HG02623 (cell line): ENCODE data around the gene DDX41.
"Not testable (repeated sequence)": the region's sequence is repeated elsewhere in the genome, so short reads cannot be mapped to it uniquely, and the experiment has no call there.

ENCODE experiments used
- ATAC-seq: cut with Tn5 transposase; IDR thresholded peaks from one replicate; pipeline ENCODE4 v1.9.1; 2021; ENCODE audit warnings: moderate library complexity; ENCODE audit not compliant: unreplicated experiment

Gene DDX41

DNA sequence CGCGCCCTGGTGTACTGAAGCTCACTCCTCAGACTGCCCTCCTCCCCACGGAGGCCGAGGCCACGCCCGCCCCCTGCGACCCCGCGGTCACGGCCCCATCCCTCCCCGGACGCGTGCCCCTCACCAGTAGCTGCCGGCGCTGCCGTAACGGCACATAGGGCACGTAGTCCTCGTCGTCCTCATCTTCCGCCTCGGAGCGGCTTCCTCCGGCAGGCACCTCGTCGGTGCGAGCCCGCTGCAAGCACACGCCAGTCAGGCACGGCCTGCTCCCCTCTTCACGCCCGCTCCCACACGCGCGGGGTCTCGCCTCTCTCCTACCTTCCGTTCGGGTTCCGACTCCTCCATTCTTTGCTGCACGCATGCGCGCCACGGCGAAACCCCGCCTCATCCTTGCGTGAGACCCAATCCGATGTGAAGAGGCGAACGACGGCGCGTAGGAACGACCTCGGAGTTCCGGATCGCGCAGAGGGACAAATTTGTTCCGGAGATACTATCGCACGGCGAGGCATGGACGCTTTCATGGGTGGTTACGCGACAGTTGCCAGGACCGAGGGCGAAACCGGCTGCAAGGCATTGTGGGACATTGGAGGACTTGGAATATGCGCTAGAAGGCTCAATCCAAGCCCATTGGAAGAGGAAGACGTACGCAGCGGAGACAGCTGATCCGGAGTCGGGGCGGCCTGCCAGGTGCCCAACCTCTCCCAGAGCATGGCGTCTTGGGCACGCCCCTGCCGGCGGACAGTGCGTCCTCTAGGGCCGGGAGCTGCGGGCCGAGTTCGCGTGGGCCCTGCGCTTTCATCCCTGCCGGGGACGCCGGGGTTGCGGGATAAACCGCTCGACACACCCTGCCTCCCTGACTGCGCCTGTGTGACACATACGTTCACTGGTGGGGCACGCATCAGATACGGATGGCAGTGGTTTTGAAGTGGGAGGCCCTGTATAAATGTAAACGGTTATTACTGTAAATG, at the start of gene DDX41:
Gene DDX41, minus strand, starts transcription at position 361 of the 968 bp plus-strand sequence. Its CDS starts 16 bp downstream, at position 345.
- peak; percentile 80 for ATAC-seq

DNA sequence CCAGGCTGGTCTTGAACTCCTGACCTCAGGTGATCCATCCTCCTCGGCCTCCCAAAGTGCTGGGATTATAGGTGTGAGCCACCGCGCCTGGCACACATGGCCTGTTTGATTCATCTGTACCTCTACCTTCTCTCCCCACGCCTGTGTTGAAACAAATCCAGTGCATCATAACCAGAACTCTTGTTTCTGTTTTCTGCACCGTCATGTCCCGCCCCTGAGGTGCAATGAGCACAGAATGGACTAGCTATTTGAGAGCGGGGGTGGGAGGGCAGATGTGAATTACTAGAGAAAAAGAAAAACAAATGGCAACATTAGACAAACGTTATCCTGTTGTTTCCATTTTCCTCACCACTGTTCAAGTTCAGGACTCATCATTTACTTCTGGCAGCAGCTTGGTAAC, 48.3 kb upstream of the DDX41 start:
- no peak for ATAC-seq

DNA sequence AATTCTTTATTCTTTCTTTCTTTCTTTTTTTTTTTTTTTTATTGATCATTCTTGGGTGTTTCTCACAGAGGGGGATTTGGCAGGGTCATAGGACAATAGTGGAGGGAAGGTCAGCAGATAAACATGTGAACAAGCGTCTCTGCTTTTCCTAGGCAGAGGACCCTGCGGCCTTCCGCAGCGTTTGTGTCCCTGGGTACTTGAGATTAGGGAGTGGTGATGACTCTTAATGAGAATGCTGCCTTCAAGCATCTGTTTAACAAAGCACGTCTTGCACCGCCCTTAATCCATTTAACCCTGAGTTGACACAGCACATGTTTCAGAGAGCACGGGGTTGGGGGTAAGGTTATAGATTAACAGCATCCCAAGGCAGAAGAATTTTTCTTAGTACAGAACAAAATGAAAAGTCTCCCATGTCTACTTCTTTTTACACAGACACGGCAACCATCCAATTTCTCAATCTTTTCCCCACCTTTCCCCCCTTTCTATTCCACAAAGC, 42.7 kb upstream of the DDX41 start:
- ATAC-seq = not testable (repeated sequence)

DNA sequence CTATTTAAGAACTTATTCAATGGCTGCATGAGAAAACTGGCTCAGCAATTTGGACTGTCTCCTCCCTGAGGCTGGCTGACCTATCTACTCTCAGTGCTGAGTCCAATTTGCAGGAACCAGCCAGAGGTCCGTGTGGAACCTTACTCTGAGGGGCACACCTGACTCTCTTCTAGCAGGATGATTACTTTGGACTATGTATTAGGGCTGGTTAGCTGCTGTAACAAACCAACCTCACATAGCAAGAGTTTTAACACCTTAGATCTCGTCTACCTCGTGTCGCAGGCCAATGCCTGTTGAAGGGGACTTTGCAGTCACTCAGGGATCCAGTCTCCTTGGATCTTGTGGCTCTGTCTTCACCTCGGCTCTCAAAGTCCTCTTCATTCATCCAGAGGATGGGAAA, 41.0 kb upstream of the DDX41 start:
- ATAC-seq = no peak

DNA sequence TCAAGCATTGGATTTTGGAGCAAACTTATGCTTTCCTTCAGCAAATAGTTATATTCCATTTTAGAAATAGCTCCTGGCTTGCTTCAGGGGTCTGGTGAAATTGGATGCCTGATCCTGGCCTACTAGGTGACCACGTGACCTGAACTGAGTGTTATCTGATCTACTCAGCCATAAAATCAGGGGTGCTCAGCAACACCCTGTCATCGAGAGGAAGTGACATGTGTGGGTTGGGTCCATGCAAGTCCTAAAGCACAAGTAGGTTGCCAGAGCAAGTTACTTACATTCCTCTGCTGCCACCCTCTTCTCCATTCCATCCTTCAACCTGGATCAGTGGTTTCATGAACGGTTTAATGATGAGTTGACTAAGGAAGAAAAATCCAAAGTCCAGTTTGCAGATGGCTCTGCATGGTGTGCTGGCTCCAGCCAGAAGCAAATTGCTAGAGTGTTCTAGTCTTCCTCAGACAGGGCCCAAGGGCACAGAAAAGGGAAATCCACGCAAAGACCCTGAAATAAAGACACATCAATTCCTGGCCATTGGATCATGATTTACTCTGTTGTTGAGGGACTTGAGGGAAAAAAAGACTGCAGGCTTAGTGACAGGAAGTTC, 40.4 kb upstream of the DDX41 start:
- no peak for ATAC-seq

DNA sequence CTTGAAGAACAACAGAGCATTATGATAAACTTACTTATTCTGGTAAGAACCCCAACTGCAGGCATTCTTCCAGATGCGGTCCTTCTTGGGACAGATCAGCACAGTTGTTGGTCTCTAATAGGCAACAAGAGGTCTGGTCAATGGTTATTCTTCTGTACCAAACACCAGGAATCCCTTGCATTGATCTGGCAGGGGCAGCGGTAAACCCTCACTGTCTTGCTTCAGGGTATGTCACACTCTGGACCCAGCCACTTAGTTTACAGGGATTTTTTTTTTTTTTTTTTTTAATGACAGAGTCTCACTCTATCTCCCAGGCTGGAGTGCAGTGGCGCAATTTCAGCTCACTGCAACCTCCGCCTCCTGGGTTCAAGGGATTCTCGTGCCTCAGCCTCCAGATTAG, 38.9 kb upstream of the DDX41 start:
- no peak for ATAC-seq

DNA sequence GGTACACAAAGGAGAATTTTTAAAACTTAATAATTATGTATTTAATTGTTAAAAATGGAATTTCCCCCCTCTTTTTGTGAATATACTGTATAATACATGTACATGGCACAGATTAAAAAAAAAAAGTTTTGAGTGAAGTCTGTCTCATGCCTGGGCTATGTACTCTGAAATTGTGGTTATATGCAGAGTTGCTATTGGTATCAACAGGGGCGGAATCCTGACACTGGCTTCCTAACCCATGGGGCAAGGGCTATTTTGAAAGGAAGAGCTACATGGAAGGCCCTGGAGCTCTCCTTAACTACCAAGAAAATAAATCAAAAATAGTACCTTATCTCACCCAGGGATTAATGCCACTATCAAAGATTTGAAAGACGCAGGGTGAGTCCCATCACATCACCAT, 38.5 kb upstream of the DDX41 start:
- ATAC-seq = no peak

DNA sequence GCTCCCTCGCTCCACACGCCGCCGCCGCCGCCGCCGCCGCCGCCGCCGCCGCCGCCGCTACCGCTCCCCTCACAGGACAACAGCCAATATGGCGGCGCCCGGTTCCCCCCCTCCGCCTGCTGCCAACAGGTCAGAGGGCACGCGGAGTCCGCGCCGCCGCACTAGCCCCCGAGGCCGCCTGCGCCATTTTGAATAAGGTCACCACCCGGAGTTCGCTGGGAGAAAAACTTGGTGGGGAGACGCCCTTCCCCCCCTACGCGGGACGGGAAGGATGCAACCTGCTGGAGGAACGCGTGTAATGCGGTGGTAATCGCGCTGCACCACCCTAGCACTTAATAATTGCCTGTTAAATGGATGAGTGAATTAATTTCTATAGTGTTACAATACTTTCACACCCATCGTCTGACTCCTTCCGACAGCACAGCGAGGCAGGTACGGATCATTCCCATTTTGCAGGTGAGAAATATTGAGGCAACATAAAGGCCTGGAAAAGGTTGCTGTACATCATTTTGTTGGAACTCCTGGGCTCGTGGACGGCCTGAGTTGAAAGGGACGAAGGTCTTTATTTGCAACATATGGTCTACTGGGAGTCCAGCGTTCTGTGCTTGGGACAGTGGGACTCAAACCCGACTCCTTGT, 37.8 kb upstream of the DDX41 start, which contains the start of gene FAM193B:
Gene FAM193B, minus strand, starts transcription at position 90 of the 638 bp plus-strand sequence. CDS start 105 bp downstream, outside the sequence.
- ATAC-seq = peak; percentile 82

DNA sequence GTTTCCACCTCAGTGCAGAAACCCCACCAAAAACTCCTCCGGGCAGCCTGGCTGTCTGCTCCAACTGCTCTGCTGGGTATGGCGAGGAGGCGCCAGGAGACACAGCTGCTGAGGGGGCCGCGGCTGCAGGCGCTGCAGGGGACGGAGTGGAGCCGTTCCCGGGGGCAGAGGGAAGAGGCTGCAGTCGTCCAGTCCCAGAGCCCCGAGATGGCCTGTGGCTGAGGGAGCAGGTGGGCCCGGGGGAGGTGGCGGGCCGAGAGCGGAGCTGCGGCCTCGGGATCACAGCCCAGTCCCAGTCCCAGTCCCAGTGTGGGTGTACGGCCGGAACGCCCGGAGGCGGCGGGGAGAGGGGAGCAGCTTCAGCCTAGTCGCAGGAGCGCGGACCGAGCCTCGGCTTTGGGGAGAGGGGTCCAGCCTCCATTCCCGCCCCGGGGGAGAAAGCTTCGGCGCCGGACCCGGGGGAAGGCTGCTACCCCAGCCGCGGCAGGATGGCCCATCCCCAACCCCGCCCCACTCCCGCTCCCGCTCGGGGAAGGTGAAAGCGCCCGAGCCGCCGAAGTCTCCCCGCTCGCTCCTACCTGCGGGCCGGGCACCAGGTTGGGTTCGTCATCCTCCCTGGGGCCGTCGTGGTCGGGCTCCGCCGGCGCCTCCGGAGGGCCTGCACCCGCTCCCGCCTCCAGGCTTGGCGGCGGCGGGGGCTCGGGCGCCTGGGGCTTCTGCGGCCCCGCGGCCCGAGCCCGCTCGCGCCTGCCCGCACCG, 37.1 kb upstream of the DDX41 start:
- ATAC-seq = peak; percentile 42

DNA sequence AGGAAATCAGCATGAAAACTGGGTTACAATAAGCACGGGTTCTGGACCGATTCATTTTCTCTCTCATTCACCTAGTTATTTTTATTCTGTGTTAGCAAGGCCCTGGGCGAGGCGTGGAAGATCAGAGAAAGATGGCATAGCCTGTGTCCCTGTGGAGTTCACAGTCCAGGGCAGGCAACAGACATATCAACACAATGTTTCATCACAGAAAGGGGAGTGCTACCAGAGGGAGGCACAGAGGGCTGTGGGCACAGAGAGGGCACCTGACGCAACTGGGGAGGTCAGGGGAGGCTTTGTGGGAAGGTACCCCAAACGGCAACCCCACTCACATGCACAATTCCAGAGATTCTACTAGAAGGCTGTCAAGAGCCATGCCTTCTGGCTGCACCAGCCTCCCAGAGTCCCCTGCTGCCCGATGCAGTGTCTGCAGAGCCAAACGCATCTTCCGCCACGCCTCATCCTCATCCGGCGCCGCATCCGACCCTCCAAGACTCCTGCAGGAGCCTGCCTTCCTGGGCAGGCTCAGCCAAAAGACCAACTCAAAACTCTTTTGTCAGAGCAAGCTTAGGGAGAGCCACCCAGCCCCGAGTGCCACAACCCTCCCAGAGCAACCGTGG, 36.2 kb upstream of the DDX41 start:
- no peak for ATAC-seq

DNA sequence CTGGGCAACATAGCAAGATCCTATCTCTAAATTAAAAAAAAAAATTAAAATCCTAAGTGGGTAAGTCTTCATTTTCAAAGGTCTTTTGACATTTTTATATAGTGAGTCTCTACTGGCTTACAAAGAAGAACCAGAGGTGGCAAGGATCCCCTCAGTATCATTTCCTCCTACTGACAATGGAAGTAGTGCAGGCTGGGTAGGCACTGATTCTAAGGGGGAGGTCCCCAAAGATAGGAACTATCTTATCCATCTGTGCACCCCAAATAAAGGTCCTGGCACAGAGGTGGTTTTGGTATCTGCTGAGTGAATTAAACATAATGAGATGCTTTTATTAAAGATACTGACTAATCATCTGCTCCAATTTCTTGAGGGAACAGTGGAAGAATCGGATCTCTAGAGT, 33.4 kb upstream of the DDX41 start:
- no peak for ATAC-seq

DNA sequence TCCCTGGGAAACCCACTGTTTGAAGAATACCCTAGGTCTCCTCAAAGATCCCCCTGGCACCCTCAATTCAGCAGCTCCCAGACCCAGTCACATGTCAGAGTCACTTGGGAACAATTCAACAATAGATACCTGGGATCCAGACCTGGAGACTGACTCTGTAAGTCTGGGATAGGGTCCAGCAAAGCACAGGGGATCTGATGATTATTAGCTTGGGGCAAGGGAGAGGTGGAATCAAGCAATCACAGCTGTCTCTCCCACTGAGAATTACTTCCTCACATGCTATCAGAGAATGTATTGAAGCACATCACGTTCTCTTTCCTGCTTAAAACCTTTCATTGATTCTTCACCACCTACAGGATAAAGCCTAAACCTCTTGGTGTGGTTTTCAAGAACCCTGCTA, 31.7 kb upstream of the DDX41 start:
- no peak for ATAC-seq

DNA sequence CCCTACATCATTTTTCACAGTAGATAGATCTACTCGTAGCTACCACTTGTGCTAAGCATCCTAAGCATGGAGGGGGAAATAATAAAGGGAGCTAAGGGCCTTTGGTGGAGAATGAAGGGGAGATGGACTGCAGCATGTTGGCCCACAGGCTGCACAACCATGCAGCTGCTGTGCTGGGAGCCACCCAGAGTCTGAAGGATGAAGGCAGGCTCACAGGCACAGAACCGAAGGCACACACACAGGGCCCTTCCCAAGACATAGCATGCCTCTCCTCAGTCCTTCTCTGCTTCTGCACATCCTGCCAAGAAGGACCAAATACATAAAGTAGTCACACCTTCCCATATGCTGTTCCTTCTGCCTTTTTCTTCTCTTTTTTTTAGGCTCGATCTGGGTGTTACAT, 31.0 kb upstream of the DDX41 start:
- no peak for ATAC-seq

DNA sequence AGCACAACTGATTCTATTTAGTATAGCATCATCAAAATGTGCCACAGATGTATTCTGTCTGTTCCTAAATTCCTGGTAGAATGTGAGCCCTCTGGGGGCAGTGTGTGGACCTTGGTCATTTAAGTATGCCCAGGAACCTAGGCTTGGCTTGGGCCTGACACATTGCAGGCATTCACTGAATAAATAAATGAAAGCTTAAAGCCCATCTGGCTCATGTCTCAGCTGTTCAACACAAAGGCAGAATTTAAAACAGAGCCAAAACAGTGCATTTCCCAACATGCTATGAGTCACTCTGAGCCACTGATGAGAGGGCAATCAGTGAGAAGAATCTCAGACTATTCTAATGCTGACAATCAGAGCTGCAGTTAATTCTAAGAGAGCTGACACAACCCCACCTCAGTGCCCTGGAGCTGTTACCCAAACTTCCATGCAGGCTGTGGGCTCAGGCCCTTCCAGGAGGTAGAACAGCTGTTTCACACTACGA, 29.5 kb upstream of the DDX41 start:
- no peak for ATAC-seq

DNA sequence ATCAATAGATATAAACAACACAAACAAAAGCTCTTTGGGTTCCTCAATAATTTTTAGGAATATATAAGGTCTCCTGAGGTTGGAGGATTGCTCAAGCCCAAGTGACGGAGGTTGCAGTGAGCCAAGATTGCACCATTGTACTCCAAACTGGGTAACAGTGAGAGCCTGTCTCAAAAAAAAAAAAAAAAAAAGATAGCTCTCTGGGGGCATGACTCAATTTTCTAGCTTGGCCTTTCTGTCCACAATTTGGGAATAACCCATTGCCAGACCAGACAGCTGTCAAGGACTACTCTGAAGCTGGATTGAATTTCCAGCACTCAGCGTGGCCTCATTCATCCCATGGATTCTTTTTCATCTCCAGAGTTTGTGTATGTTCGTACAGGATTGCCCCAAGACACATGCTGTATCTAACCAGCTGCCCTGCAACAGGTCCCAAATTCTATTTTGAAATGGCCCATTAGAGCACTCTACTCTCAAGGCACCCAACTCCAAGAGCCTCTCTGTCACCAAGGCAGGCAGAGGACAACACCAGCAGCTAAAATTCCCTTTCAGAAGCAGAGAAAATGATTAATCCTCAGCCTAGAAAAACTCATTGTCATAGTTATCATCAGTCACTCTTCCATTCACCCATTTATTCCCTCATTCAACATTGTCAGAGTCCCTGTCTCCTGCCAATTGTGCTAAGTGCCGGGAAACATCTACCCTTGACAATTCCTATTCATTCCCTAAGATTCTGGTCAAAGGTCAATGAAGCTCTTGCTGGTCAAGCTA, 28.9 kb upstream of the DDX41 start:
- no peak for ATAC-seq

DNA sequence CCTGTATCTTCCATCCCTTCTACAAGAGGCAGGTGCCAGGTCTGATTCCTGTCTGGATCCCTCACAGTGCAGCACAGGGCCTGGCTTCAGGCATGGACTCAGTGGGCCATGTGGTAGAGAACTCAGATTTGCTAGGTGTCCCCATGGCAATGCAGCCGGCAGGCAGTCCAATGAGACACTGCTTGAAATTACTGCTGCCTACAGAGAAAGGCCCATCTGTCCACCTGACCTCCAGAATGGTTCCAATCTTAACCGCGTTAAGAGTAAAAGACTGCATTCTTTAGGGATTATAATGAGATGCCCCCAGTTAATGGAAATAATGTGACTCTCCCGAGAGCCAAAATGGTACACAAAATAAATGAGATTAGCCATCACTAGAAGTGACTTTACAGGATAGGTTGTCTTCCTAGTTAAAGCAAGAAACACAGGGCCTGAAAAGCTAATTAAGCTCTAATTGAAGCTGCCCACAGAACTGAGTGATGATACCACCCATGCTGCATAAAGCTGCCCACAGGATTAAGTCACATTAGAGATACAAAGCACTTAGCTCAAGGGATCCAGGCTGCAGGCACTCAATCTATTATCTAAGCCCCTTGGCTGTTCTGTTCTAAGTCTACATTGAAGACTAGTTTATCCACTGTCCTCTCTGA, 26.2 kb upstream of the DDX41 start:
- ATAC-seq = no peak

DNA sequence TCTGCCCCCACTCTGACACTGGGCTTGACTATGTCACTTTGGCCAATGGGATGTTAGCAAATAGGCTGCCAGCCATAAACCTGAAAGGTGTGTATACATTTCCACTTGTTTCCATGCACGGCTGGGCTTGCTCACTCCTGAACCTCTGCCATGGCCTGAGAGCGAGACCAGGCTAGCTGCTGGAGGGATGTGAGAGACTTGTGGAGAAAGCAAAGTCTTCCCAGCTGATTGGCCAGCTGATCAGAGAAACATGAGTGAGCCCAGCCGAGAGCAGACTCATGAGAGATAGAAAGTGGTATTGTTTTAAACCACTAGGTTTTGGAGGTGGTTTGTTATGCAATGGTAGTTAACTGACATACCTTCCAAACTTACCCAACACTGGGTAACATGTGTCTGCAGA, 23.7 kb upstream of the DDX41 start:
- ATAC-seq = no peak

DNA sequence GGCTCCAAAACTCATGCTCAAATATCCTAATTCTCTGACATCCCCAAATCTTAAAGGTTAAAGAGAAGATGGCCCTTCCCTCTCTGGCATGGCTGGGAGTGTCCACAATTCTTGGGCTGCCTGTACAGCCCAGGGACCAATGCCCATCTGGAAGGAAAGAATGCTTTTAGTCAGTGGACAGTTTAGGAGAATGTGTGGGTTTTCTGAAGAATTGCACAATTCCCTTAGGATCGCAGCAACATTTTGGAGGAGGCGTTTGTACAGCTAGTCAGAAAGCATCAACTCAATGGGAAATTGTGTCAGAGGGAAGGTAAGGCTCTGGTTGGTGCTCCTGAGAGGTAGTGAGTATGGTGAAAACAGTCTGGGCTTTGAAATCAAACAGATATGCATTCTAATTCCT, 22.6 kb upstream of the DDX41 start:
- ATAC-seq = no peak

DNA sequence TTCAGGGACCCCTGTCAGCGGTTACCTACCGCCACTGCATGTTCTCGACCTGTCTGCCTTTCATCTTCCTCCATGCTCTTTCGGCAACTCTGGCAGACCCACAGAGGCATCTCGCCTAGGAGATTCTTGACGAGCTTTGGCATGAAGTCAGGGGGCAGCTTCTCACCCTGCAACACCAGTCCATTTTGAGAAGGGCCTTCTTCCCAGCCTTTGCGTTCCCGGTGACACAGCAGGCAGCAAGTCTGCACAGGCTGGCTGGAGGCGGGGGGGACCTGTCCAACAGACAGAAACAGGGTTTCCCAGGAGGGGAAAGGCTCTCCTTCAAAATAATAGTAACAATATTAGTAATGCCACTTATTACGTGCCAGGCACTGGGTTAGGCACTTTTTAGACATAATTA, 22.1 kb upstream of the DDX41 start:
- ATAC-seq = no peak
